HEK293 (cell line): ENCODE measurements around the gene NUP58.

Source experiments
- CTCF ChIA-PET: fragments of 350-600 bp; formaldehyde crosslinking; extraction: SDS; loops from one replicate; lab custom pipeline; 2021; ENCODE audit warnings: antibody characterized with exemption; lab: Yijun Ruan, JAX
- POLR2A ChIA-PET: fragments of 300-600 bp; formaldehyde crosslinking; extraction: SDS; loops from one replicate; lab custom pipeline; 2020; ENCODE audit warnings: antibody characterized with exemption, inconsistent platforms; lab: Yijun Ruan, JAX
- H3K27ac ChIP-seq: fragments of 200-500 bp; sonication (Bioruptor generic); 2 replicates; pipeline ENCODE4 v1.5.1; 2014; ENCODE audit warnings: low read depth, low read length, control low read depth, inconsistent platforms; ENCODE audit errors: extremely low read depth
- H3K36me3 ChIP-seq, 2 experiments: fragments of 200-500 bp in 1 of 2; sonication (Bioruptor generic) in 1 of 2; 1 replicate in 1 of 2; 2 replicates in 1 of 2; pipeline ENCODE4 v1.5.1; 2014 to 2017; ENCODE audit warnings: inconsistent platforms in 2 of 2, low read length in 2 of 2; ENCODE audit not compliant: control insufficient read depth in 2 of 2, insufficient read depth in 1 of 2
- H3K4me1 ChIP-seq: fragments of 200-500 bp; sonication (Bioruptor generic); 2 replicates; pipeline ENCODE4 v1.5.1; 2014; ENCODE audit warnings: mild to moderate bottlenecking, low read length, inconsistent platforms; ENCODE audit not compliant: control insufficient read depth, insufficient read depth
- H3K4me3 ChIP-seq: 2 replicates; pipeline ENCODE4 v1.5.1; 2011; ENCODE audit warnings: low read depth, mild to moderate bottlenecking, control low read depth, low read length, moderate library complexity
- H3K9me3 ChIP-seq: fragments of 200-500 bp; sonication (Bioruptor generic); 2 replicates; pipeline ENCODE4 v1.5.1; 2014; ENCODE audit warnings: low read depth, low read length, inconsistent platforms; ENCODE audit not compliant: control insufficient read depth, insufficient read depth
- GLI4 ChIP-seq: fragments of 450-650 bp; formaldehyde crosslinking; IDR thresholded peaks from 2 replicates; pipeline ENCODE4 v1.5.1; 2016; ENCODE audit warnings: missing biosample characterization, missing genetic modification characterization
- HIC1 ChIP-seq: fragments of 450-650 bp; formaldehyde crosslinking; IDR thresholded peaks from 2 replicates; pipeline ENCODE4 v1.5.1; 2016; ENCODE audit warnings: missing biosample characterization, missing genetic modification characterization
- MYNN ChIP-seq: fragments of 450-650 bp; formaldehyde crosslinking; IDR thresholded peaks from 2 replicates; pipeline ENCODE4 v1.5.1; 2016; ENCODE audit warnings: missing biosample characterization, missing genetic modification characterization, borderline replicate concordance
- PBX3 ChIP-seq: sonication (generic); formaldehyde crosslinking; IDR thresholded peaks from 2 replicates; pipeline ENCODE4 v1.8.1; 2022; ENCODE audit warnings: mild to moderate bottlenecking, moderate library complexity, missing genetic modification reagents
- ZFP3 ChIP-seq: fragments of 450-650 bp; formaldehyde crosslinking; IDR thresholded peaks from 2 replicates; pipeline ENCODE4 v1.5.1; 2016; ENCODE audit warnings: low read depth, missing biosample characterization, missing genetic modification characterization
- ZNF10 ChIP-seq: fragments of 450-650 bp; formaldehyde crosslinking; IDR thresholded peaks from 2 replicates; pipeline ENCODE4 v1.5.1; 2017; ENCODE audit warnings: missing biosample characterization, missing genetic modification characterization
- ZNF112 ChIP-seq: fragments of 450-650 bp; formaldehyde crosslinking; IDR thresholded peaks from 2 replicates; pipeline ENCODE4 v1.5.0; 2017; ENCODE audit warnings: missing biosample characterization, missing genetic modification characterization
- ZNF114 ChIP-seq: fragments of 450-650 bp; formaldehyde crosslinking; IDR thresholded peaks from 2 replicates; pipeline ENCODE4 v1.5.0; 2017; ENCODE audit warnings: missing biosample characterization, missing genetic modification characterization
- ZNF26 ChIP-seq: fragments of 450-650 bp; formaldehyde crosslinking; IDR thresholded peaks from 2 replicates; pipeline ENCODE4 v1.5.1; 2016; ENCODE audit warnings: missing biosample characterization, missing genetic modification characterization
- ZNF280D ChIP-seq: fragments of 450-650 bp; formaldehyde crosslinking; IDR thresholded peaks from 2 replicates; pipeline ENCODE4 v1.5.1; 2016; ENCODE audit warnings: missing biosample characterization, missing genetic modification characterization
- ZNF335 ChIP-seq: fragments of 450-650 bp; formaldehyde crosslinking; conservative IDR thresholded peaks from 2 replicates; pipeline ENCODE4 v1.5.1; 2016; ENCODE audit warnings: missing biosample characterization, missing genetic modification characterization
- ZNF473 ChIP-seq: fragments of 450-650 bp; formaldehyde crosslinking; IDR thresholded peaks from 2 replicates; pipeline ENCODE4 v1.5.1; 2017; ENCODE audit warnings: missing biosample characterization, missing genetic modification characterization
- ZNF510 ChIP-seq: fragments of 450-650 bp; formaldehyde crosslinking; IDR thresholded peaks from 2 replicates; pipeline ENCODE4 v1.5.1; 2018; ENCODE audit warnings: mild to moderate bottlenecking, missing genetic modification characterization, missing biosample characterization; ENCODE audit not compliant: insufficient replicate concordance
- ZNF596 ChIP-seq: fragments of 450-650 bp; IDR thresholded peaks from 2 replicates; pipeline ENCODE4 v1.5.0; 2018; ENCODE audit warnings: missing biosample characterization, mild to moderate bottlenecking, missing genetic modification characterization, moderate library complexity
- ZNF626 ChIP-seq: fragments of 450-650 bp; sonication (Bioruptor Pico); formaldehyde crosslinking; IDR thresholded peaks from 2 replicates; pipeline ENCODE4 v1.5.1; 2018; ENCODE audit warnings: missing biosample characterization, missing genetic modification characterization, inconsistent platforms
- ZNF639 ChIP-seq: fragments of 450-650 bp; formaldehyde crosslinking; IDR thresholded peaks from 2 replicates; pipeline ENCODE4 v1.5.1; 2016; ENCODE audit warnings: missing biosample characterization, missing genetic modification characterization

NUP58 gene

GRCh38 chr13:25300861-25301346, 521 bp upstream of the NUP58 start:
- H3K4me1 ChIP-seq = no peaks in the 10 kb centered on the region
- TF ChIP-seq ZNF114 (tag by site-specific recombination) (no peak), HIC1 (tag by site-specific recombination) (no peak), ZNF26 (tag by site-specific recombination) (no peak), PBX3 (no peak), ZNF335 (tag by site-specific recombination) (no peak), ZNF596 (no peak), ZNF112 (tag by site-specific recombination) (no peak), ZNF280D (no peak), MYNN (tag by site-specific recombination) (no peak), GLI4 (no peak), ZNF626 (tag by site-specific recombination) (no peak), ZNF639 (tag by site-specific recombination) (no peak), ZNF473 (tag by site-specific recombination) (no peak), ZFP3 (tag by site-specific recombination) (no peak), ZNF10 (tag by site-specific recombination) (no peak), ZNF510 (tag by site-specific recombination) (no peak)
- no peaks in the 10 kb centered on the region for H3K9me3 ChIP-seq
- H3K27ac ChIP-seq = peak overlapping the region; percentile 50
- H3K4me3 ChIP-seq = peak overlapping the region; percentile 90
- H3K36me3 ChIP-seq = peaks cover 4 to 28% of the 10 kb centered on the region in 2 experiments; a peak in 2 of 3 replicates
- ChIA-PET POLR2A (no interaction called here), CTCF (interaction anchor here (3.1 kb wide), 1 partner anchor 13 kb away, joined by 9 read pairs; the partner anchor contains the start of gene MTMR6)
